Osteoblast (primary cell): ENCODE results near the gene TEKT5. TPM values are rescaled to one million over a fixed set of nuclear protein-coding genes. Genes with fewer than 3 reads are reported as not detected.

Experiments used
- DNase-seq: peaks from one replicate; pipeline ENCODE4 v3.0.0; 2011; ENCODE audit warnings: low spot score, mixed read lengths; ENCODE audit not compliant: insufficient read length; ENCODE audit errors: missing footprints
- H2AFZ ChIP-seq: 2 replicates; pipeline ENCODE4 v1.6.0; 2011; ENCODE audit warnings: mild to moderate bottlenecking, low read length
- H3K27ac ChIP-seq: 2 replicates; pipeline ENCODE4 v1.5.1; 2011; ENCODE audit warnings: mild to moderate bottlenecking, low read depth, low read length, moderate library complexity
- H3K27me3 ChIP-seq: 2 replicates; pipeline ENCODE4 v1.6.0; 2012; ENCODE audit warnings: mild to moderate bottlenecking, control low read depth, inconsistent platforms, low read length, moderate library complexity; ENCODE audit not compliant: insufficient read depth
- H3K36me3 ChIP-seq: 2 replicates; pipeline ENCODE4 v1.5.1; 2011; ENCODE audit warnings: mild to moderate bottlenecking, low read length, control low read depth, moderate library complexity; ENCODE audit not compliant: insufficient read depth
- H3K4me1 ChIP-seq: 2 replicates; pipeline ENCODE4 v1.5.1; 2011; ENCODE audit warnings: mild to moderate bottlenecking, low read length, control low read depth, moderate library complexity; ENCODE audit not compliant: insufficient read depth
- H3K4me2 ChIP-seq: 2 replicates; pipeline ENCODE4 v1.6.0; 2011; ENCODE audit warnings: mild to moderate bottlenecking, low read length; ENCODE audit not compliant: insufficient read depth
- H3K4me3 ChIP-seq: fragments of 200-600 bp; sonication (generic); 3 replicates; pipeline ENCODE4 v1.5.1; 2012; ENCODE audit warnings: mild to moderate bottlenecking, low read length, inconsistent platforms; ENCODE audit not compliant: insufficient read depth
- H3K79me2 ChIP-seq: 2 replicates; pipeline ENCODE4 v1.6.0; 2012; ENCODE audit warnings: mild to moderate bottlenecking, low read length, control low read depth, inconsistent platforms; ENCODE audit not compliant: insufficient read depth
- H3K9me3 ChIP-seq: 2 replicates; pipeline ENCODE4 v1.5.1; 2011; ENCODE audit warnings: low read depth, low read length, control low read depth
- H4K20me1 ChIP-seq: 2 replicates; pipeline ENCODE4 v1.6.0; 2012; ENCODE audit warnings: mild to moderate bottlenecking, low read length, control low read depth; ENCODE audit not compliant: insufficient read depth
- CTCF ChIP-seq: IDR thresholded peaks from 2 replicates; pipeline ENCODE4 v1.5.1; 2011; ENCODE audit warnings: mild to moderate bottlenecking, low read depth, low read length, moderate library complexity; ENCODE audit errors: extremely low read depth
- total RNA-seq: library from RNA; depleted of rRNA; stranded (reverse); fragments of >200 nt; gene quantifications from 2 replicates; pipeline ENCODE4 v1.2.3, GENCODE V29; 2012

Gene TEKT5
- total RNA-seq, 1 donor: 0.36 TPM

GRCh38 chr16:10631886-10632285 is 62.8 kb downstream of the TEKT5 start:
- no peak overlapping the region for H3K27ac ChIP-seq
- no peaks in the 10 kb centered on the region for H4K20me1 ChIP-seq
- TF ChIP-seq CTCF: no peak
- H3K36me3 ChIP-seq: no peaks in the 10 kb centered on the region
- H3K4me1 ChIP-seq: no peaks in the 10 kb centered on the region
- H2AFZ ChIP-seq: no peak overlapping the region
- no peak overlapping the region for H3K4me3 ChIP-seq
- no peaks in the 10 kb centered on the region for H3K9me3 ChIP-seq
- no peaks in the 10 kb centered on the region for H3K79me2 ChIP-seq
- no peak for DNase-seq
- H3K4me2 ChIP-seq: no peak overlapping the region
- peaks cover 3% of the 10 kb centered on the region for H3K27me3 ChIP-seq

- Histone ChIP-seq H2AFZ (no peak overlapping the region), H3K4me3 (no peak overlapping the region), H3K9me3 (no peaks in the 10 kb centered on the region), H4K20me1 (no peaks in the 10 kb centered on the region), H3K4me2 (no peak overlapping the region), H3K79me2 (no peaks in the 10 kb centered on the region), H3K36me3 (no peaks in the 10 kb centered on the region), H3K4me1 (peaks cover 6% of the 10 kb centered on the region), H3K27ac (no peak overlapping the region), H3K27me3 (peaks cover 3% of the 10 kb centered on the region)
- no peak for TF ChIP-seq CTCF
- no peak for DNase-seq
Measured at GRCh38 chr16:10629592-10629963, 65.2 kb downstream of the TEKT5 start.

GRCh38 chr16:10625595-10626357 is 69.0 kb downstream of the TEKT5 start:
- H3K36me3 ChIP-seq: no peaks in the 10 kb centered on the region
- peak overlapping the region; percentile 39 for H3K4me2 ChIP-seq
- no peak for TF ChIP-seq CTCF
- H3K9me3 ChIP-seq: no peaks in the 10 kb centered on the region
- peak overlapping the region; percentile 36 for H2AFZ ChIP-seq
- no peaks in the 10 kb centered on the region for H3K27me3 ChIP-seq
- H3K79me2 ChIP-seq: no peaks in the 10 kb centered on the region
- H3K4me3 ChIP-seq: peak overlapping the region; percentile 1
- peak; percentile 77 for DNase-seq
- no peaks in the 10 kb centered on the region for H4K20me1 ChIP-seq
- H3K4me1 ChIP-seq: peaks cover 6% of the 10 kb centered on the region
- no peak overlapping the region for H3K27ac ChIP-seq

GRCh38 chr16:10624527-10624926 is 70.2 kb downstream of the TEKT5 start:
- Histone ChIP-seq H3K9me3 (no peaks in the 10 kb centered on the region), H3K4me1 (peaks cover 6% of the 10 kb centered on the region), H3K27ac (no peak overlapping the region), H3K36me3 (no peaks in the 10 kb centered on the region), H3K79me2 (no peaks in the 10 kb centered on the region), H2AFZ (no peak overlapping the region), H3K4me3 (no peak overlapping the region), H4K20me1 (no peaks in the 10 kb centered on the region), H3K4me2 (no peak overlapping the region), H3K27me3 (no peaks in the 10 kb centered on the region)
- no peak for TF ChIP-seq CTCF
- DNase-seq: peak; percentile 53
